Cardiac muscle cell (in vitro differentiated cells and primary cell): ENCODE results near the gene PEPD. TPM values are rescaled to one million over a fixed set of nuclear protein-coding genes. Genes with fewer than 3 reads are reported as not detected.

Source experiments
- DNase-seq, 2 donors: peaks; one replicate each; pipeline versions ENCODE4 v3.0.0 to v3.0.0-alpha.2; 2010 to 2017; ENCODE audit warnings: low read depth in 1 of 2, low spot score in 1 of 2
- H3K27ac ChIP-seq: fragments of 200-600 bp; sonication (generic); 2 replicates; pipeline ENCODE4 v1.5.1; 2016
- H3K27me3 ChIP-seq: fragments of 200-600 bp; sonication (generic); 2 replicates; pipeline ENCODE4 v1.6.0; 2016; ENCODE audit warnings: control low read depth
- H3K36me3 ChIP-seq: fragments of 200-600 bp; sonication (generic); 2 replicates; pipeline ENCODE4 v1.5.1; 2016; ENCODE audit warnings: control low read depth
- H3K4me1 ChIP-seq: fragments of 200-600 bp; sonication (generic); 2 replicates; pipeline ENCODE4 v1.8.1; 2017; ENCODE audit warnings: low read depth, mild to moderate bottlenecking, mixed run types
- H3K4me3 ChIP-seq: fragments of 200-600 bp; sonication (generic); 2 replicates; pipeline ENCODE4 v1.5.1; 2016; ENCODE audit warnings: mild to moderate bottlenecking
- H3K9me3 ChIP-seq: fragments of 200-600 bp; sonication (generic); 2 replicates; pipeline ENCODE4 v1.5.1; 2017; ENCODE audit warnings: low read depth, mild to moderate bottlenecking, control low read depth
- CTCF ChIP-seq: IDR thresholded peaks from 2 replicates; pipeline ENCODE4 v1.5.1; 2012; ENCODE audit warnings: low read depth, mild to moderate bottlenecking, low read length
- polyA plus RNA-seq: library from polyadenylated mRNA; unstranded; fragments of >200 nt; fragmentation: Nextera tagmentation; extraction: Ambion mirVana; gene quantifications from 2 replicates; pipeline ENCODE4 v1.2.1, GENCODE V29; 2016
- total RNA-seq: library from RNA; depleted of rRNA; stranded (reverse); fragments of >200 nt; gene quantifications from 2 replicates; pipeline ENCODE4 v1.2.3, GENCODE V29; 2016

The PEPD gene
- total and polyA plus RNA-seq, 2 experiments from 2014 or later = 40.3 to 80.6 TPM

- no peak overlapping the region for H3K4me3 ChIP-seq
- no peaks in the 10 kb centered on the region for H3K4me1 ChIP-seq
- no peak overlapping the region for H3K27ac ChIP-seq
- H3K9me3 ChIP-seq = no peaks in the 10 kb centered on the region
- H3K36me3 ChIP-seq = no peaks in the 10 kb centered on the region
- no peaks in the 10 kb centered on the region for H3K27me3 ChIP-seq
- no peak for TF ChIP-seq CTCF
- DNase-seq = no peak
Measured at GRCh38 chr19:33552191-33552927, 30.8 kb upstream of the PEPD start.

GRCh38 chr19:33551676-33552075, 30.1 kb upstream of the PEPD start:
- Histone ChIP-seq H3K4me3 (no peak overlapping the region), H3K4me1 (no peaks in the 10 kb centered on the region), H3K9me3 (no peaks in the 10 kb centered on the region), H3K36me3 (no peaks in the 10 kb centered on the region), H3K27ac (no peak overlapping the region), H3K27me3 (no peaks in the 10 kb centered on the region)
- no peak for TF ChIP-seq CTCF
- DNase-seq = no peak

- H3K4me1 ChIP-seq = no peaks in the 10 kb centered on the region
- no peaks in the 10 kb centered on the region for H3K9me3 ChIP-seq
- no peaks in the 10 kb centered on the region for H3K36me3 ChIP-seq
- no peaks in the 10 kb centered on the region for H3K27me3 ChIP-seq
- H3K27ac ChIP-seq = no peak overlapping the region
- TF ChIP-seq CTCF = no peak
- DNase-seq = no peak
- no peak overlapping the region for H3K4me3 ChIP-seq
Measured at GRCh38 chr19:33550768-33551167, 29.2 kb upstream of the PEPD start.

- Histone ChIP-seq H3K27ac (no peak overlapping the region), H3K4me3 (no peak overlapping the region), H3K36me3 (no peaks in the 10 kb centered on the region), H3K27me3 (peaks cover 1% of the 10 kb centered on the region), H3K9me3 (no peaks in the 10 kb centered on the region), H3K4me1 (no peaks in the 10 kb centered on the region)
- no peak for TF ChIP-seq CTCF
- DNase-seq = no peak
Measured at GRCh38 chr19:33547676-33548075, 26.1 kb upstream of the PEPD start.

- H3K36me3 ChIP-seq = no peaks in the 10 kb centered on the region
- DNase-seq = no peak
- no peak overlapping the region for H3K27ac ChIP-seq
- H3K9me3 ChIP-seq = no peaks in the 10 kb centered on the region
- no peak overlapping the region for H3K4me3 ChIP-seq
- H3K27me3 ChIP-seq = peaks cover 5% of the 10 kb centered on the region
- no peak for TF ChIP-seq CTCF
- H3K4me1 ChIP-seq = no peaks in the 10 kb centered on the region
Measured at GRCh38 chr19:33546656-33547055, 25.1 kb upstream of the PEPD start.
